Measurements from ENCODE around the gene PITPNM2.

GRCh38 chr12:123149501-123150274 is 1.2 kb downstream of the PITPNM2 start:
- TF ChIP-seq CTCF (IDR thresholded peaks at IDR 0.05), result no peak
- TF ChIP-seq ZFX (IDR thresholded peaks at IDR 0.05; ENCODE audit: borderline replicate concordance), result no peak
